ENCODE data around the gene SKOR2. TPM values are rescaled to one million over a fixed set of nuclear protein-coding genes. Genes with fewer than 3 reads are reported as not detected.

SKOR2 gene
- polyA plus RNA-seq, 1 experiment, result not detected

DNA sequence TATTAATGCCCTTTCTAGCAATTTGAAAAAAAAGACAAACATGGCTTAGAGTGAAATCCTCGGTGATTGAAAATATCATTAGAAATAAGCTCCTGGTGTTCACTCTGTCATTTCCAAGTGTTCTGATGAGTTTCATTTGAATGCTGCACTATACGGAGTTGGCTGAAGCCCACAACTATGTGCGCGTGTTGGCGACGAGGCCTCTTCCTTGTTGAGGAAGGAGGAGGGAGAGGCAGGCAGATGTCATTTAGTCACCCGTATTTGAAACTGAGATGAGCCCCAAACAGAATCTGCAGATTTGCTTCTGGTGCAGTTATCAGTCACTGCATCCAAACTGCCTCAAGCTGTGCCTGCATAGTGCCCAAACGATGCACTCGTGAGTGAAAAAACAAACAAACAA is 23.5 kb upstream of the SKOR2 start:
- CTCF ChIA-PET, result interaction anchor here (0.6 kb wide), 1 partner anchor 21 kb away, joined by 3 read pairs; no protein-coding TSS in a partner anchor
- Histone ChIP-seq H3K4me3 (ENCODE audit: low read depth, low read length) (no peak overlapping the region), H3K27me3 (ENCODE audit: control insufficient read depth, insufficient read depth, low read length) (no peaks in the 10 kb centered on the region), H3K36me3 (ENCODE audit: control insufficient read depth, insufficient read depth, low read length) (no peaks in the 10 kb centered on the region)
- POLR2A ChIA-PET, result no interaction called here
- TF ChIP-seq, protein P1, sequence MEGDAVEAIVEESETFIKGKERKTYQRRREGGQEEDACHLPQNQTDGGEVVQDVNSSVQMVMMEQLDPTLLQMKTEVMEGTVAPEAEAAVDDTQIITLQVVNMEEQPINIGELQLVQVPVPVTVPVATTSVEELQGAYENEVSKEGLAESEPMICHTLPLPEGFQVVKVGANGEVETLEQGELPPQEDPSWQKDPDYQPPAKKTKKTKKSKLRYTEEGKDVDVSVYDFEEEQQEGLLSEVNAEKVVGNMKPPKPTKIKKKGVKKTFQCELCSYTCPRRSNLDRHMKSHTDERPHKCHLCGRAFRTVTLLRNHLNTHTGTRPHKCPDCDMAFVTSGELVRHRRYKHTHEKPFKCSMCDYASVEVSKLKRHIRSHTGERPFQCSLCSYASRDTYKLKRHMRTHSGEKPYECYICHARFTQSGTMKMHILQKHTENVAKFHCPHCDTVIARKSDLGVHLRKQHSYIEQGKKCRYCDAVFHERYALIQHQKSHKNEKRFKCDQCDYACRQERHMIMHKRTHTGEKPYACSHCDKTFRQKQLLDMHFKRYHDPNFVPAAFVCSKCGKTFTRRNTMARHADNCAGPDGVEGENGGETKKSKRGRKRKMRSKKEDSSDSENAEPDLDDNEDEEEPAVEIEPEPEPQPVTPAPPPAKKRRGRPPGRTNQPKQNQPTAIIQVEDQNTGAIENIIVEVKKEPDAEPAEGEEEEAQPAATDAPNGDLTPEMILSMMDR (IDR thresholded peaks at IDR 0.05; ENCODE audit: insufficient read depth, low read depth, low read length), result no peak
- no peak for DNase-seq (ENCODE audit: low read depth)

DNA sequence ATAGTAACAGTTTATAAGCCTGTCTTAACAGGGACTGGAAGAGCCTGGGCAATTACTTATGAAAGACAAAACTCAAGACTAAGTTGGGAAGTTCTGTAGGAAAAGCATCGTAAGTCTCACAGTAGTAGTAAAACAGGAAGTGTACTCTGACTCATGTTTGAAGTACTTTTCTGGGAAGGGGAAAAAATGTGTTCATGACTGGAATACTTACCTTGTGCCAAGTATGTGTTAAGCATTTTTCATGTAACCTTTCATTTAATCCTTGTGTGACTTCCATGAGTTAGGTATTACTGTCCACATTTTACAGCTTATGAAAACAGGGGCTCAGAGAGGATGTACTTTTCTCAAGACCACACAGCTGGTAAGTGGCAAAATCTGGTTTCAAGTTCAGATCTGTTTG is 13.7 kb upstream of the SKOR2 start:
- no peaks in the 10 kb centered on the region for H3K36me3 ChIP-seq (ENCODE audit: control insufficient read depth, insufficient read depth, low read length)
- H3K4me3 ChIP-seq (ENCODE audit: low read depth, low read length), result no peak overlapping the region
- POLR2A ChIA-PET, result no interaction called here
- peaks cover 26% of the 10 kb centered on the region for H3K27me3 ChIP-seq (ENCODE audit: control insufficient read depth, insufficient read depth, low read length)
- DNase-seq (ENCODE audit: low read depth), result peak; percentile 26
- CTCF ChIA-PET, result interaction anchor here (0.6 kb wide), 1 partner anchor 655 kb away, joined by 3 read pairs; no protein-coding TSS in a partner anchor
- TF ChIP-seq, protein P1 (IDR thresholded peaks at IDR 0.05; ENCODE audit: insufficient read depth, low read depth, low read length), result no peak

DNA sequence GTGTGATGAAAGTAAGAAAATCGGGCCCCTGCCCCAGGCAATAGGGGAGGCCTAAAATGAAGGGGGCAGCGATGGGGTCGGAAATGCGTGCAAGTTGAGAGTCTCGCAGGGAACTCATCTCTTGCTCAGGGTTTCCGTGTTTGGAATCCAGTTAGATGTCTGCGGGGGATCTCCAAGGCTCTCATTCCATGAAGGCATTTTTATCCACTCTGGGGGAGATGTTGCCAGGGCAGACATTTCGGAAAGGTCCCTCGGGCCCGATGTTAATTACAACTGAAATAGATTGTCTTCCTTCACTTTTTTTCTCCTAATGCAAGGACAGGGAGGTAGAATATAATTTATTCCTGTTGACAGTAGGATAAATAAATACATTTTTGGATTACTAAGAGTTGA is 12.8 kb upstream of the SKOR2 start:
- no peak for DNase-seq (ENCODE audit: low read depth)
- POLR2A ChIA-PET, result no interaction called here
- CTCF ChIA-PET, result interaction anchor here (0.6 kb wide), 1 partner anchor 7 kb away, joined by 3 read pairs; no protein-coding TSS in a partner anchor
- peak overlapping the region; percentile 29 for H3K4me3 ChIP-seq (ENCODE audit: low read depth, low read length)
- no peaks in the 10 kb centered on the region for H3K36me3 ChIP-seq (ENCODE audit: control insufficient read depth, insufficient read depth, low read length)
- TF ChIP-seq, protein P1 (IDR thresholded peaks at IDR 0.05; ENCODE audit: insufficient read depth, low read depth, low read length), result no peak
- H3K27me3 ChIP-seq (ENCODE audit: control insufficient read depth, insufficient read depth, low read length), result peaks cover 26% of the 10 kb centered on the region

DNA sequence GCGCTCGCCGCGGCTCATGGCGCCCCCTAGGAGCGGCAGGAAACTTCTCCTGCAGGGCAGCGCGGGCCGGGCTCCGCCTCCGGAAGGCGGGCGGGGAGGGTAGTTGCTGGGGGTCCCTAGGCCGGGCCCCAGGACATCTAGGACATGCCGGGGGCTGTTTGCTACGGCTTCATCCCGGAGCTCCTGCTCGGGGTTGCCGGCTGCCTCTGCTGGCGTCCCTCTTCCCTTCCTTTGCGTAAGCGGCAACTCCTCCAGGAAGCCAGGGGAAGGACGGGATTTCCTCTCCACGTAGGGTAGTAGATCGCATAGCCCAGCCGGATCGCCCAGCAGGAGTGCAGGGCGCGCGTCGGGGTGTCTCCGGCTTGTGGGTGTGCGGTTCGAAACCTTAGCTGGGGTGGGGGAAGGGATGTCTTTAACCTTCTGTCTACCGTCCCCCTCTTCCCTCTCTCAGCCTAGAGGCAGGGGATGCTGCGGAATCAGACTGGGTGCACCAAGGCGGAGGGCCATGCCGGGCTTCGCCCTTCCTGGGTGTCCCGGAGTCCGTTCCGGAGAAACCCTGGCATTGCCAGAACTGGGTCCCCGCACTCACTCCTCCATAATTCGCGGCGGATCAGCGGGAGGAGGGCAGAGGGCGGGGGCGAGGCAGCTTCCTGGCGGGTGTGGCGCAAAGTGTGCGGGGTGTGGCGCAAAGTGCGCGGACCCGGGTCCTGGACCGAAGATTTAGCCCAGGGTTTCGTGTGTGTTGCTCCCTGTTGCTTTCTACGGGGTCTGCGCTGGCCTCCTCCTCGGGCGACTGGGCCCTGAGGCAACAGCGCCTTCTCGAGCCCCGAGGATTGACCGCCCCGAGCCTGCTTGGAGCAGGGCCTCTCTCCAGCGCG is 12.2 kb upstream of the SKOR2 start:
- no peaks in the 10 kb centered on the region for H3K36me3 ChIP-seq (ENCODE audit: control insufficient read depth, insufficient read depth, low read length)
- no peak for DNase-seq (ENCODE audit: low read depth)
- POLR2A ChIA-PET, result no interaction called here
- TF ChIP-seq, protein P1 (IDR thresholded peaks at IDR 0.05; ENCODE audit: insufficient read depth, low read depth, low read length), result peak; percentile 44
- peak overlapping the region; percentile 29 for H3K4me3 ChIP-seq (ENCODE audit: low read depth, low read length)
- CTCF ChIA-PET, result interaction anchor here (0.6 kb wide), 1 partner anchor 8 kb away, joined by 3 read pairs; no protein-coding TSS in a partner anchor
- peaks cover 26% of the 10 kb centered on the region for H3K27me3 ChIP-seq (ENCODE audit: control insufficient read depth, insufficient read depth, low read length)

DNA sequence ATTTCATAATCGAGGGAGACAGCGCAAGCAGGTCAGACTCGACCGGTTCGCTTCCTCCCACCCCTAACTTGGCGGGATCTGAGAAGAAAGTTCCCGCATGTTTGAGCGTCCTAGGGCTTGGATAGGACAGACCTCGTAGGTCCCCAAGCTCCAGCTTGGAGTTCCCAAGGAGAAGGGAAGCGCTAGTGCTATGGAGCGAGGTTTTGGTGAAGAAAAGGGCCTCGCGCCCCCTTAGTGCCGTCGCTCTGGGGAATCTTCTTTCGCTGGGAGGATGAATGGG is 11.6 kb upstream of the SKOR2 start:
- CTCF ChIA-PET, result no interaction called here
- Histone ChIP-seq H3K36me3 (ENCODE audit: control insufficient read depth, insufficient read depth, low read length) (no peaks in the 10 kb centered on the region), H3K27me3 (ENCODE audit: control insufficient read depth, insufficient read depth, low read length) (peaks cover 26% of the 10 kb centered on the region), H3K4me3 (ENCODE audit: low read depth, low read length) (no peak overlapping the region; the same call in 1 of the 2 replicates)
- POLR2A ChIA-PET, result no interaction called here
- TF ChIP-seq, protein P1 (IDR thresholded peaks at IDR 0.05; ENCODE audit: insufficient read depth, low read depth, low read length), result no peak
- no peak for DNase-seq (ENCODE audit: low read depth)
